Medulla oblongata (tissue), 1 donor: ENCODE results near the gene LUZP4.
"Not testable (repeated sequence)": the region's sequence is repeated elsewhere in the genome, so short reads cannot be mapped to it uniquely, and the experiment has no call there.

ENCODE experiments used
- DNase-seq: peaks from one replicate; pipeline ENCODE4 v3.0.0-alpha.2; 2015; ENCODE audit errors: extremely low spot score

The LUZP4 gene

DNA sequence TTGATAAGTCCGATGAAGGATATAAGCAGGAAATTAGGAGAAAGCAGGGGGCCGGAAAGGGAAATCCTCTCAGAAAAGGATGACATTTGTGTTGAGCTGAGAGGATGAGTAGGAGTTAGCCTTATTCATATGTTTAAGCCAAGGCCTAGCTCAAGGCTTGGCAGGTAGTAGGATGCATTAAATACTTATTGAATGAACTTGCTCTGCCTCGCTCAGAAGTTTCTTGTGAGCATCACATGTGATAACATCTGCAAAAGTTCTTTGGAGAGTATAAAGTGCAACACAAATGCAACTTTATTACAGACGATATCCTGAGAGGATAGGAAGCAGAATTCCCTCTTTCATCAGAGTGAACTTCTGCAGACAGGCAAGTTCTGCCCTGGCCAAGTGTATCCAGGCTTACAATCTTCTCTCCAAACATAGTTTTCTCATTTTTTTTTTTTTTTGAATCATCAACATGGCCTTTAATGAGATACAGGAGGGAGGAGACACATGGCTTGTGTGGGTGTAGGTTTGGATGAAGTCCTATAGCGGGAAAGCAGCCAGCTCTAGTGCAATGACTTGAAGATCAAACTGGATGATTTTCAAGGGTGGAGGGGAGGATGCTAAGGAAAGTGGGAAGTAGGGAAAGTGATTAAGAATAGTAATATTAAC, 48.1 kb downstream of the LUZP4 start:
- no peak for DNase-seq

DNA sequence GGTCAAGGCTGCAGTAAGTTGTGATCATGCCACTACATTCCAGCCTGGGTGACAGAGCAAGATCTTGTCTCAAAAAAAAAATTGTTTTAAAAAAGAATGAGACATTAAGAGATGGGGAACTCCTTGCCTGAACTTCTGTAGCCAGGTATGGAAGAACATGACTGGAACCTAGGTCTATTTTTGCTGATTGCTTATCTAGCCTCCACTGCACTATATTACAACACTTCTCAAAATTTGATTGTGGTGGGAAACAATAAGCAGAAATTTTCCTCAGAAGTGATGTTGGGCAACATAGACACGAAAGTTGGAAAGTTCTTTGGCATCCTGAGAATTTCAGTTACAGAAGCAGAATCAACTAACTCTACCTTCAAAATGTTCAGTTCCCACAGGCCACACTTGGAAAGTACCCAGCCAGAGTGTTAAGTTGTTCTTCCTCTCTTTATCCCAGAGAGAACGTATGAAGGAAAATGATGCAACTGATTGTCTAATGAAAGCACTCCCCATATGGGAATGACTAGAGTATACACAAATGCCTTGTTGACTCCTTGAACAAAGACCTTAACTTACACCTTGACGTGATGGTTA, 50.0 kb downstream of the LUZP4 start:
- DNase-seq: no peak

DNA sequence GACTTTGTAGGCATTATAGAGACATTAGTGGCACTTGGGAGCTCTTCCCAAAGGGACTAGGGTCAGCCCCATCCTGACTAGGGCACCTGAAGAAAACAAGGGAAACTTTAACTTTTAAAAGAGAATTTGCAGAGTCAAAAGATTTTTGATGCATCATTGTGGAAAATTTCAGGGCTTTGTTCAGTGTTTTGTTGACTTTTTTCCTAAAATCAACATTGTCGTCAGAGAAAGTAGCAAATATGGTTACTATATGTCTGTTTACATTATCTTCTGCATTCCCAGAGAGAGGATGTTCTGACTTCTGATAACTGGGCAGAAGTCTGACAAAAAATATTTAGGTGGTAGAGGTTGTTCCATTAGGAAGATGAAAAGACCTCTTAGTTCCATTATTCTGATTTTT, 51.9 kb downstream of the LUZP4 start:
- DNase-seq: no peak

DNA sequence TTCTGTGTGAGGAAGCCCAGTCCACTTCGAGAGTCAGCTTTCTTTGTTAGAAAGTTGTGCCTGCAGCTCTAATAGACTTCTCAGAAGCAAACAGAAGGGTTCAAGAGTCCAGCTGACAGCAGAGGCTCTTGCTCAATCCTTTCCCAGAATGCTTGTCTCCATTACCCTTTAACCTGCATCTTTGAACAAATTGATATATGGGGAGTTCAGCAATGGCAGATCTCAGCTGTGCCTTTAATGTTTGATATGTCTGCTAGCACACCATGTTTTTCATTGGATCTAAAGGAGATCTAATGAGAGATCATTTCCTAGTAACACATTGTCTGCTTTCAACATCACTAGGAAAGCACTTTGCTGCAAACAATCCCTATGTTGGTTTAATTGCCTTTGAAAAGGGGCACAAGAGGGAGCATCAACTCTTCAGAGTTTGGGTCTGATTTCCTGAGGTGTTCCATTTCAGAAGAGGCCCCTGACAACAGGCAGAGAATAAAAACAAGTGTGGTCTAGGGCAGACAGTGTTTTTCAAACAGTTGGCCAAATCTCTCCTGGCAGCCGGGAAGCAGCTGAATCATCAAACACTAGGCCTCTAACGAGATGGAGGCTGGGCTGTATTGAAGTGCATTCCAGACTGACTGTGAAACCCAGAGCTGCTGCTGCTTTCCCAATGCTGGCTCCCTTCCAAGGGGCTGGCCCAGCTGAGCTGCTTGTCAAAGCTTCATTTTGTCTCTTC, 55.5 kb downstream of the LUZP4 start:
- DNase-seq: peak; percentile 88

DNA sequence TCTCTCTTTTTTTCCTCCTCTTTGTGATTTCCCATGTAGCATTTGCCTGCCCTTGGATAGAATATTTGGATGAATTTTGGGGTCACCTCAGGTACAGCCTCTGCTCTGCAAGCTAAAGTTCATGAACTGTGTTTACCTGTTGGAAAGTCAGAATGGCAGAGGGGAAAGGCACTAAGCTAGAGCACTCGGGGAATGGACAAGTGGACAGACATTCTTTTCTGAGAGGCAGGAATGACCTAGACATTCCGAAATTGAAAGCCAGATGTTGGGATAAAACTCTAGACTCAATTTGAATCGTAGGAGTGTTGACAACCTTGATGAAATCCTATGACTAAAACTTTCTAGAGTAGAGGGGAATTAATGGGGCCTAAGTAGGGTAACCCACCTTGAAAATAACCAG, 56.1 kb downstream of the LUZP4 start:
- no peak for DNase-seq

DNA sequence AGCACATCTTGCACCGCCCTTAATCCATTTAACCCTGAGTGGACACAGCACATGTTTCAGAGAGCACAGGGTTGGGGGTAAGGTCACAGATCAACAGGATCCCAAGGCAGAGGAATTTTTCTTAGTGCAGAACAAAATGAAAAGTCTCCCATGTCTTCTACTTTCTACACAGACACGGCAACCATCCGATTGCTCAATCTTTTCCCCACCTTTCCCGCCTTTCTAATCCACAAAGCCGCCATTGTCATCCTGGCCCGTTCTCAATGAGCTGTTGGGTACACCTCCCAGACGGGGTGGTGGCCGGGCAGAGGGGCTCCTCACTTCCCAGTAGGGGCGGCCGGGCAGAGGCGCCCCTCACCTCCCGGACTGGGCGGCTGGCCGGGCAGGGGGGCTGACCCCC, 57.2 kb downstream of the LUZP4 start:
- DNase-seq: not testable (repeated sequence)

DNA sequence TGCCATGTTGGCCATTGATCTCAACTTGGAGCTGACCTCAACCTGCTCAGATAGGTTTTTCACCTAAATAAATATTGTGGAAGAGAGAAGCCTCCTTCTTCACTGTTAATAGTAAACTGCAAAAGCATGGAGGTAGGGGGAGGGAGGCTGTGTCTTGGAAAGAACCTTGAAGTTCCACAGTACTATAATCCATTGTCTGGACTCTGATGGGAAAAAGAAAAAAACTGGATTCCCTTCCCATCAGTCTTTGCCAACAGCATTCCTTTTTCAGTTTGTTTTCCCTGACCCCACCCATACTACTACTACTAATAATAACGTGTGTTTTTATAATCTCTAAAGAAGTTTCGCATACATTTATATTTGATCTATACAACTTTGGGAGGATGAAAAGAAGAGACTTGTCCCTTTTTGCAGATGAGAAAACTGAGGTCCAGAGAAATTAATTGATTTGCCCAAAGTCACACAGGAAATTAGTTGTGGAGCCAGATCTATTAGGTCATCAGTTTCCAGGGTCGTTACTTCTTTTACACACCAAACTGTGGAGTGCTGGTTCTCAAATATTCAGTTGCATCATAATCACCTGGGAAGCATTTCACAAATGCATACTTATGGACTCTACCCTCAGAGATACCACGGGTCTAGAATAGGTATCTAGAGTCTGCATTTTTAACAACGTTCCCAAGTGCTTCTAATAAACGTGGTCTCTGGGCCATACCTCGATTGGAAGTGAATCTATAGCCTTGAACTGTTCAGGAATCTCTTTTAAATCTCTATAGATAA, 59.1 kb downstream of the LUZP4 start:
- no peak for DNase-seq

DNA sequence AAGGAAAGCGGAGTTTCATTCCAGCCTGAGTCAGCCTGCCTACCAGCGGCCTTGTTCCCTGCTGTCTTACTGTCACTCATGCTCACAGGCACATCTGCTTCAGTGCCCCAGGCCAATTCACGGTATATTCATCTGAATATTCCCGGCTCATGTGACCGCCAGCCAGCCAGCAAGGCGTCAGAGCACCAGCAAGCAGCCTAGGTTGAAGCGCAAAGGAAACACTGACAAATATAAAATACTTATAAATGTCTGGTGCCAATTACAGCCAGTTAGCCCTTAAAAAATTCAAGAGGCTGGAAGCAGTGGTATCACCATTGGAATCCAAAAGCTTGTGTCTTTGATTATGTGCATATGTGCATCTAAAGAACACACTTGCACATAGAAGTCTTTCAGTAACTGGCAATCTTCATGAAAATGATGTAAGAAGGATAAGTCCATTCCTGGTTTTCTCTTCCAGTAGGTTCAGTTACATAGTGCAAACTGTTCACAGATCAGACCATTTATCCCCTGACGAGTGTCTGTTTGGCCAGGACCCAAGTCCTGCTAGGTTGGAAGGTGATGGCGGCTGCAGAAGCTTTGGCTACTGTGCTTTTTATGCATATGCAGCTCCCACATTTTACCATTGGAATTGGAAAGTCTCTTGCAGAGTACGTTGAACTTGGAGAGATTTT, 61.3 kb downstream of the LUZP4 start:
- DNase-seq: no peak

DNA sequence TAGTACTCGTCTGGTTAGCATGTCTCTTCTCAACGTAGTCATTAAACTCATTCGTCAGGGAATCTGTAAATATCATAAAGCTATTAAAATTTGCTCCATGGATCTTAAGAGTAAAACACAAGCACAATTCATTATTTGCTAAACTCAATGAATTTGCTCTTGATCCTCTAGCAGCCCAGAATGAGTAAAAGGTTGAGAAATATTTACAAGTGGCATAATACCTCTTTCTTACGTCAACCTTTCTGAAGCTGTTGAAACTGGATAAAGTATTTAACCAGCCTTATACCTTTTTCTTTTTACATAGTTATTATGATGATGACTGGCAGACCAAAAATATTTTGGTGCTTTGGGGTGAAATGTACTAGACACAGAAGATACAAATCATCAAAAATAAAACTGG, 66.9 kb downstream of the LUZP4 start:
- DNase-seq: no peak
